Amygdala (tissue), 56 donors: ENCODE data around the gene INTS11.

Source experiments
- DNase-seq, 56 donors: peaks; one replicate each; lab custom pipeline; 2025; lab: John Stamatoyannopoulos, UW

The INTS11 gene

DNA sequence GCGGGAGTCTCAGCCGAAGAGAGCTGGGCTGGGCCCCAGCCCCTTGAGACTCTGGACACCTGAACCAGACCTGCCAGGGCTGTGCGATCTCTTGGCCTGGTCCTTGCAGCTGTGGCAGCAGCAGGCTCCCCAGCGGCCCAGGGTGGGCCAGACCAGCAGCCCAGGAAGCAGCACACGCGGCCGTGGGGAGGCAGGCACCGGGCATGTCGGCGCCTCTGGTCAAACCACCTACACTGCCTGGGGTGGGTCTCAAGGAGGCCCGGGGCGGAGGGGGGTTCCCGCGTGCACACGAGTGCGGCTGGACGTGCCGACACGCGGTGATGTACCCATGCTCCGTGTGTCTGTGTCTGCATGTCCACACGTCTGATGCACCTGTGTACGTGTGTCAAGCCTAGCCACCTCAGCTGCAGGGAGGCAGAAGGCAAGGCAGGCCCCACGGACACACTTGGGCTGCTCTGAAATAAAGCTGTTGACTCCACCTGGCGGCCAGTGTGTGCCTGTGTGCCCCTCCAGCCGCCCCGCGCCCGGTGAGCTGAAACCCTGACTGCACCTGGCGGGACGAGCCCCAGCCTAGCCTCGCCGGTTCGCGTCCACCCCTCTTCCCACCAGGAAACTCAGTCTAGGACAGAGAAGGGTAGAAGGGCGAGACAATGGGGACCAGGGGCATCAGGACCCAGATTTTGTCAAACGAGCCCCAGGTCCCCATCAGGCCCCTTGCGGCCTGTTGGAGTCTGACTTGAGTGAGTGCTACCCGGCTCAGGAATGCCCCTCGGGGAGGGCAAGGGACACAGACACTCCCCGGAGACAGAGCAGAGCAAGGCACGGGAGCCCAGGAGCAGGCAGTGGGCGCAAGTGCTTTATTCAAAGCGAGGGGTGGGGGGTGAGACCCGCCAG is 32.7 kb downstream of the INTS11 start:
- peak in 11 of 56 donors; percentile 11 to 50 (median 37) for DNase-seq

- peak in 2 of 56 donors; percentile 38 to 42 for DNase-seq
Observed at GRCh38 chr1:1291023-1291528, 33.4 kb downstream of the INTS11 start.

GRCh38 chr1:1290238-1290731 is 34.2 kb downstream of the INTS11 start:
- peak in 6 of 56 donors; percentile 26 to 60 (median 33) for DNase-seq

DNA sequence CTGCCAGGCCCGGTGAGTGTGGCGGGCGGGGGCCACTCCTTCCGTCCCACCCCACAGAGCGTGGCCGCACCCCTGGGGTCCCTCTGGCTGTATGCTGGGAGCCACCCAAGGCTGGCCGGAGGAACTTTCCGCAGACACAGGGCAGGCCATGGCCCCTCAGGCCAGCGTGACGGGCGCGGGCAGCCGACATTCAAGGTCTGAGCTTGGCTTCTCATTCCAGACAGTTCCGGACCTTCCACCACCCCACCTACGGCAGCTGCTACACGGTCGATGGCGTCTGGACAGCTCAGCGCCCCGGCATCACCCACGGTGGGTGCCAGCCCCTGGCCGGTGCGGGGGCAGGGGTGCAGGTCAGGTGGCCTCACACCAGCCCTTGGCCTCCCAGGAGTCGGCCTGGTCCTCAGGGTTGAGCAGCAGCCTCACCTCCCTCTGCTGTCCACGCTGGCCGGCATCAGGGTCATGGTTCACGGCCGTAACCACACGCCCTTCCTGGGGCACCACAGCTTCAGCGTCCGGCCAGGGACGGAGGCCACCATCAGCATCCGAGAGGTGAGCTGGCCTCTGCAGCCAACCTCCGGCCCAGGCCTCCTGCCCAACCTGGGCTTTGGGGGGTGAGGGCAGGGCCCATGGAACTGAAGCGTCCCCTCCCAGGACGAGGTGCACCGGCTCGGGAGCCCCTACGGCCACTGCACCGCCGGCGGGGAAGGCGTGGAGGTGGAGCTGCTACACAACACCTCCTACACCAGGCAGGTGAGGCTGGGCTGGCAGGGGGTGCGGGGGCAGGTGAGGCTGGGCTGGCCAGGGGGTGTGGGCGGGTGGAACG is 37.0 kb downstream of the INTS11 start:
- DNase-seq: no peak

DNA sequence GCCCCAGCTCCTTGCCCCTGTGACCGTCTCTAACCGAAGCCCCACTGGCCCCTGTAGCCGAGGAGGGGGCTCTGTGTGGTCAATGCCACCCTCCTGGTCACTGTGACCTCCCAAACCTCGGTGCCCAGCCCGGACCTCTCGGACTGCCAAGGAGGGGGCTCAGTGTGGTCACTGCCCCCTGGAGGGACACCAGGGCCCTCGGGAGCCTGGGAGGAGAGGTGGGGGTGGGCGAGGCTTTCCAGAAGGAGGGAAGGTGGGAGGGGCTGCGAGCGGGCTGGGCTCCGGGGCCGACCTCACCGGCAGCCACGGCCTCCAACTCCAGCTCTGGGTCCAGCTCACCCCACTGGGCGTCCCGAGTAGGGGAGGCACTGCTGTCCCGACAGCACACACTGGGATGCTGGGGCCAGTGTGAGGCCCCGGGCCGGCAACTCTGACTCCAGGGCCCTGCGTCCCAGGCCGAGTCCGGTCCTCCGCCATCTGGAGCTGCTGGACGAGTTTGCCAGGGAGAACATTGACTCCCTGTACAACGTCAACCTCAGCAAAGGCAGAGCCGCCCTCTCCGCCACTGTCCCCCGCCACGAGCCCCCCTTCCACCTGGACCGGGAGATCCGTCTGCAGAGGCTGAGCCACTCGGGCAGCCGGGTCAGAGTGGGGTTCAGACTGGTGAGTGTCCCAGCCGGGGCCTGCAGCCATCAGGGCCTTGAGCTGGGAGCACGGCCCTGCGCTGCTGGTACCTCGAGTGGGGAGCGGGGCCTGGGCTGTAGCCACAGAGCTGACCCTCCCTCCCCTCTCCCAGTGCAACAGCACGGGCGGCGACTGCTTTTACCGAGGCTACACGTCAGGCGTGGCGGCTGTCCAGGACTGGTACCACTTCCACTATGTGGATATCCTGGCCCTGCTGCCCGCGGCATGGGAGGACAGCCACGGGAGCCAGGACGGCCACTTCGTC is 37.9 kb downstream of the INTS11 start:
- DNase-seq: no peak

GRCh38 chr1:1285611-1286311 is 38.7 kb downstream of the INTS11 start:
- DNase-seq: no peak

DNA sequence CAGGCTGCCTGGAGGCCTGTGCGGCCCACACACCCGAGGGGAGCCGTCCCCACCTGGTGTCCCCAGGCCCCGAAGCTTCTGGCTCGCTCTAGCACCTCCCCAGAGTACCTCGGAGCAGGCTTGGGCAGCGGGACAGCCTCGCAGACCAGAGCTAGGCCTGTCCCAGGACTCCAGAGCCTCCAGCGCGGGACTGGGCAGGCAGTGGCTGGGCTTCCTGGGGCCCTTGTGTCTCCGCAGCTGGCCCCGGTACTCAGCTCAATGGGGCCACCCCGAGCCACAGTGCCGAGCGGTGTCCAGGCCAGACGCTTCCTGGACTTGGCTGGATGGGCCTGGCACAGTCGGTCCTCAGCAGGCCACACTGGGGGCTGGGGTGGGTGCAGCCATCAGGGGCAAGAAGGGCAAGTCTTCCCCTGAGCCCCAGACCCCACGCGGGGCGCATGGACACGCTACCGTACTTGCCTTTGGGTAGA is 39.3 kb downstream of the INTS11 start:
- no peak for DNase-seq

DNA sequence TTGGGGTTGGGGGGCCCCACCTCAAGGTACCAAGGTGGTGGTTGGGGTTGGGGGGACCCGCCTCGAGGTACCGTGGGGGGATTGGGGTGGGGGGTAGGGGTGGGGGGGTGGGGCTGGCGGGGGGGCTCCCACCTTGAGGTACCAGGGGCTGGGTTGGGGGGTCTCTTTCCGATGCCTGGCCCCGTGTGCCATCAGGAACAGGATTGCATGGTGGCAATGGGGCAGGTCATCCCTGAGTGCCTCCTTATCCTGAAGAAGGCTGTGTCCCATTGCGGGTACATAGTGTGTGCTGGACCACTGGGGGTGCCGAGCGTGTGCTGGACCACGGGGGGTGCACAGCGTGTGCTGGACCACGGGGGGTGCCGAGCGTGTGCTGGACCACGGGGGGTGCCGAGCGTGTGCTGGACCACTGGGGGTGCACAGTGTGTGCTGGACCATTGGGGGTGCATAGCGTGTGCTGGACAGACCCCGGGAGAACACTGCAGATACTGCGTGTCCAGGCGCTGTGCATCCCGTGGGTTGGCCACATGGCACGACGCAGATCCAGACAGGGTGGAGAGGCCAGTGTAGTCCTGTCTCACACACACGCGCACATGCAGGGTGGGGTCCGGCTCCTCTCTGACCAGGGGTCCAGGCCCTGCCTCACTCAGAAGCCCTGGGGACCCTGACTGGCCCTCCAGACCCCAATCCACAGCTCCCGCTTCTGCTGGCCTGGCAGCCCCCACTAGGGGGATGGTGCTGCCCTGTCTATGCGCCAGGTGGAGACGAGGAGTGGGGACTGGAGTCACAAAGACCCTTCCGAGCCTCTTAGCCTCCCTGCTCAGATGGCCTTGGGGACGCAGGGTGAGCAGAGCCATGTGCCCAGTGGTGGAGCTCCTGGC is 40.0 kb downstream of the INTS11 start:
- no peak for DNase-seq

- DNase-seq: no peak
Observed at GRCh38 chr1:1283821-1284220, 40.6 kb downstream of the INTS11 start.

DNA sequence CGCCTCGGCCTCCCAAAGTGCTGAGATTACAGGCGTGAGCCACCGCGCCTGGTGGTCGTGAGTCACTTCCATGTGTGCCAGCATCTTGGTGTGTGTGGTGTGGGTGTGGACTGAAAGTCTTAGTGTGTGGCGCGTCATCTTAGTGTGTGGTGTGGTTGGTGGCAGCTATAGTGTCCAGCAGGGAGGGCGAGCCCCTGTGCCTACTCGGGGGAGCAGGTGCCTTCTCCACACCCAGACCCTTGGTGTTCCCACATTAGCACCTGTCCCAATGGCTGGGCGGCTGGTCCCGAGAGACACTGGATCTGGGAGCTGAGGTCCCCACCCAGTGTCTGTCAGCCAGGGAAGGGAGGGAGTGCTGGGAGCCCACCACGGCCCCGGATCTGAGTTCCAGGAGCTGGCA is 41.5 kb downstream of the INTS11 start:
- DNase-seq: no peak

DNA sequence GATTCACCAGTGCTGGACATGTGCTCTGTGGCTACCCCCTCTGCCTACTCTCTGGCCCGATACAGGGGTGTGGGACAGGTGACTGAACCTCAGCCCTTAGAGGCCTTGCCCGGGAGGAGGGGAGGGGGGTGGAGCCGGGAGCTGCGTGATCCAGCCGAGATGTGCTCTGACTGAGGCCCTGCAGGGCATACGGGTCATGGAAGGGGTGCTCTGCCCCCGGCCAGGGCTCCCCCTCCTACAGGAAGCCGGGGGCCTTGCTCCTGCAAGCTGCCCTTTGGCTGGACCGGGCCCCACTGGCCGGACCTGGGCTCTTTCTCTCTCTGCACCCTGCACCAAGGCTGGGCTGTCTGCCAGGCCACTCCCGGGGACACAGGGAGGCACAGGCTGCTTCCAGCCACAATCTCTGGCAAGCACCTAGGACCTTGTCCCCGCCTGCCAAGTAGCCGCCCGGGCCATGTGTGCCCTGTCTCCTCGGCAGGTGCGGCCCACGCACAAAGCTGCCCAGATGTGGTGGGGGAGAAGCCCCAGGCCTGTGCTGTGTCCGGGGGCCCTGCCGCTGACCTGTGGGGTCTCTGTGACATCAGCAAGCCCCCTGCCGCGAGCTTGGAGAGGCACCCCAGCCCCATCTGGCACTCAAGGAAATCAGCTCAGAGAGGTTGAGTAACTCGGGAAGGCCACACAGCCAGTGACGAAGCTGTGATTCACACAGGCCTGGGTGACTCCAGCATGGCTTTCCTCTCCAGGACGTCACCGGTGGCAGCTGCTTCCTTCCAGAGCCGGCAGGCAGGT is 42.7 kb downstream of the INTS11 start:
- DNase-seq: no peak

- no peak for DNase-seq
Observed at GRCh38 chr1:1280782-1281481, 43.5 kb downstream of the INTS11 start.

- DNase-seq: no peak
Observed at GRCh38 chr1:1279028-1279427, 45.4 kb downstream of the INTS11 start.

DNA sequence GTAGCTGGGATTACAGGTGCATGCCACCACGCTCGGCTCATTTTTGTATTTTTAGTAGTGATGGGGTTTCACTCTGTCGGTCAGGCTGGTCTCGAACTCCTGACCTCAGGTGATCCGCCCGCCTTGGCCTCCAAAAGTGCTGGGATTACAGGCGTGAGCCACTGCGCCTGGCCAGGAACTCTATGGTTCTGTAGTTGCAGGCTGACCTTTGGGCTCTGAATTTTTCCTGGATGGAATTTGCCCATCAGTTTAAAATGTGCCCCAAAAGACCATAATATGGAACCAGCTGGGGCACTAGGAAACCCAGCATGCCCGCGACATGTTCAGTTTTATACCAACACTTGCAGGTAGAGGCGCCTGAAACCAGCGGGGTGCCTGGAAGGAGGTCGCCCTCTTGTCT is 45.8 kb downstream of the INTS11 start:
- DNase-seq: no peak

DNA sequence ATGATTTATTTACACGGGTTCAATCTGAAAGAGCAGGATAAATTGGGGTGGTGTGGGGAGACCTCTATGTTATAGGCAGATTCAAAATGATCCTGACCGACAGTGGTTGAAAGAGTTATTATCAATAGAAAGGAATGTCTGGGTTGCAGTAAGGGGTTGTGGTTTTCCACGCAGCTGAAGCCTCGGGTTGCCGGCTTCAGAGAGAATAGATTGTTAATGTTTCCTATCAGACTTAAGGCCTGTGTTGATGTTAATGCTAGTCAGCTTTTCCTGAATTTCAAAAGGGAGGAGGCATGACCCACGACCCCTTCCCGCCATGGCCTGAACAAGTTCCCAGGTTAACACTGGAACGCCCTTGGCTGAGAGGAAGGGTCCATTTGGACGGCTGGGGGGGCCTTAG is 48.6 kb downstream of the INTS11 start:
- no peak for DNase-seq

- DNase-seq: no peak
Observed at GRCh38 chr1:1274931-1275431, 49.5 kb downstream of the INTS11 start.
